ENCODE data around the gene ZSWIM6. TPM values are rescaled to one million over a fixed set of nuclear protein-coding genes. Genes with fewer than 3 reads are reported as not detected.

Gene ZSWIM6
- total RNA-seq, 1 donor from 2014 or later: 8.8 TPM

GRCh38 chr5:61461926-61462325 is 129.9 kb downstream of the ZSWIM6 start:
- Histone ChIP-seq H3K36me3 (no peaks in the 10 kb centered on the region), H3K4me3 (no peak overlapping the region), H3K27me3 (no peaks in the 10 kb centered on the region), H3K9me3 (no peaks in the 10 kb centered on the region), H3K27ac (no peak overlapping the region), H3K4me1 (peaks cover 2 to 5% of the 10 kb centered on the region in 2 donors)
- intact Hi-C loops (cut with DNase I): no loop called here
- DNase-seq (ENCODE audit: low spot score in 2 of 2): no peak
- no peak for TF ChIP-seq CTCF (IDR thresholded peaks at IDR 0.05)

GRCh38 chr5:61463596-61463995 is 131.5 kb downstream of the ZSWIM6 start:
- DNase-seq (ENCODE audit: low spot score in 2 of 2): no peak
- no peaks in the 10 kb centered on the region for H3K36me3 ChIP-seq
- no peaks in the 10 kb centered on the region for H3K9me3 ChIP-seq
- H3K27ac ChIP-seq: no peak overlapping the region
- no peaks in the 10 kb centered on the region for H3K27me3 ChIP-seq
- no peak overlapping the region for H3K4me3 ChIP-seq
- TF ChIP-seq CTCF (IDR thresholded peaks at IDR 0.05): no peak
- intact Hi-C loops (cut with DNase I): no loop called here
- H3K4me1 ChIP-seq: peaks cover 2 to 11% of the 10 kb centered on the region in 2 donors

- intact Hi-C loops (cut with DNase I): no loop called here
- H3K9me3 ChIP-seq: no peaks in the 10 kb centered on the region
- no peak for TF ChIP-seq CTCF (IDR thresholded peaks at IDR 0.05)
- H3K27me3 ChIP-seq: no peaks in the 10 kb centered on the region
- no peaks in the 10 kb centered on the region for H3K36me3 ChIP-seq
- H3K4me3 ChIP-seq: no peak overlapping the region
- no peak for DNase-seq (ENCODE audit: low spot score in 2 of 2)
- no peak overlapping the region for H3K27ac ChIP-seq
- H3K4me1 ChIP-seq: peaks cover 2 to 15% of the 10 kb centered on the region in 2 donors
Observed at GRCh38 chr5:61464512-61464911, 132.5 kb downstream of the ZSWIM6 start.

- intact Hi-C loops (cut with DNase I): no loop called here
- no peaks in the 10 kb centered on the region for H3K9me3 ChIP-seq
Observed at GRCh38 chr5:61465066-61465465, 133.0 kb downstream of the ZSWIM6 start.

GRCh38 chr5:61465496-61465895 is 133.4 kb downstream of the ZSWIM6 start:
- H3K9me3 ChIP-seq: no peaks in the 10 kb centered on the region
- H3K4me1 ChIP-seq: peaks cover 2 to 11% of the 10 kb centered on the region in 2 donors
- DNase-seq (ENCODE audit: low spot score in 2 of 2): no peak
- intact Hi-C loops (cut with DNase I): no loop called here
- H3K27me3 ChIP-seq: no peaks in the 10 kb centered on the region
- H3K36me3 ChIP-seq: no peaks in the 10 kb centered on the region
- no peak for TF ChIP-seq CTCF (IDR thresholded peaks at IDR 0.05)
- H3K4me3 ChIP-seq: no peak overlapping the region
- no peak overlapping the region for H3K27ac ChIP-seq

More at GRCh38 chr5:61465066-61465465, 133.0 kb downstream of the ZSWIM6 start:
- no peaks in the 10 kb centered on the region for H3K36me3 ChIP-seq
- DNase-seq (ENCODE audit: low spot score in 2 of 2): no peak
- H3K4me1 ChIP-seq: peaks cover 2 to 13% of the 10 kb centered on the region in 2 donors
- no peak for TF ChIP-seq CTCF (IDR thresholded peaks at IDR 0.05)
- H3K27ac ChIP-seq: no peak overlapping the region
- H3K27me3 ChIP-seq: no peaks in the 10 kb centered on the region
- no peak overlapping the region for H3K4me3 ChIP-seq

- H3K36me3 ChIP-seq: no peaks in the 10 kb centered on the region
- H3K27me3 ChIP-seq: no peaks in the 10 kb centered on the region
- no peak overlapping the region for H3K4me3 ChIP-seq
- no peak for TF ChIP-seq CTCF (IDR thresholded peaks at IDR 0.05)
- peaks cover 2 to 11% of the 10 kb centered on the region in 2 donors for H3K4me1 ChIP-seq
- no peak overlapping the region for H3K27ac ChIP-seq
- no peaks in the 10 kb centered on the region for H3K9me3 ChIP-seq
- no peak for DNase-seq (ENCODE audit: low spot score in 2 of 2)
- intact Hi-C loops (cut with DNase I): loop anchor here (2.0 kb wide), 1 partner anchor 35 kb away; no protein-coding TSS in a partner anchor
Observed at GRCh38 chr5:61466017-61466416, 134.0 kb downstream of the ZSWIM6 start.
